SK-N-SH treated with all-trans-retinoic acid at 6 μM for 48 hours (cell line): ENCODE measurements around the gene SP9.

ENCODE experiments used
- ATAC-seq: fragments of 200-7000 bp; cut with Tn5 transposase; 3 replicates; pipeline ENCODE4 v1.9.1; 2020; ENCODE audit warnings: mild to moderate bottlenecking, moderate library complexity
- BACH2 ChIP-seq: fragments of 250-450 bp; sonication (Bioruptor Pico); IDR thresholded peaks from 2 replicates; pipeline ENCODE4 v1.9.0; 2021; ENCODE audit warnings: mild to moderate bottlenecking, borderline replicate concordance
- CSDC2 ChIP-seq: fragments of 250-450 bp; sonication (Bioruptor Pico); IDR thresholded peaks from 2 replicates; pipeline ENCODE4 v1.5.0; 2020; ENCODE audit warnings: mild to moderate bottlenecking, moderate library complexity
- ESRRG ChIP-seq: fragments of 250-450 bp; sonication (Bioruptor Pico); IDR thresholded peaks from 2 replicates; pipeline ENCODE4 v1.6.1; 2021; ENCODE audit warnings: mild to moderate bottlenecking
- OSR1 ChIP-seq: fragments of 250-450 bp; sonication (Bioruptor Pico); IDR thresholded peaks from 2 replicates; pipeline ENCODE4 v1.8.0; 2022; ENCODE audit warnings: moderate library complexity, mild to moderate bottlenecking, inconsistent platforms
- PPARA ChIP-seq: fragments of 250-450 bp; sonication (Bioruptor Pico); IDR thresholded peaks from 2 replicates; pipeline ENCODE4 v1.5.0; 2020; ENCODE audit warnings: mild to moderate bottlenecking, borderline replicate concordance
- RARB ChIP-seq: fragments of 250-450 bp; sonication (Bioruptor Pico); IDR thresholded peaks from 2 replicates; pipeline ENCODE4 v1.8.0; 2021; ENCODE audit warnings: mild to moderate bottlenecking, moderate library complexity
- SNAI2 ChIP-seq: fragments of 250-450 bp; sonication (Bioruptor Pico); IDR thresholded peaks from 2 replicates; pipeline ENCODE4 v1.5.0; 2020; ENCODE audit warnings: mild to moderate bottlenecking, moderate library complexity
- TCF4 ChIP-seq: fragments of 250-450 bp; sonication (Bioruptor Pico); IDR thresholded peaks from 2 replicates; pipeline ENCODE4 v1.8.0; 2021; ENCODE audit warnings: mild to moderate bottlenecking, moderate library complexity, borderline replicate concordance
- TOX ChIP-seq: fragments of 250-450 bp; sonication (Bioruptor Pico); IDR thresholded peaks from 2 replicates; pipeline ENCODE4 v1.8.0; 2021; ENCODE audit warnings: mild to moderate bottlenecking, moderate library complexity, borderline replicate concordance
- ZC3H10 ChIP-seq: fragments of 250-450 bp; sonication (Bioruptor Pico); IDR thresholded peaks from 2 replicates; pipeline ENCODE4 v1.5.1; 2021; ENCODE audit warnings: mild to moderate bottlenecking, moderate library complexity
- ZFP3 ChIP-seq: fragments of 250-450 bp; sonication (Bioruptor Pico); IDR thresholded peaks from 2 replicates; pipeline ENCODE4 v1.5.0; 2020; ENCODE audit warnings: mild to moderate bottlenecking, moderate library complexity
- ZNF565 ChIP-seq: fragments of 450-650 bp; formaldehyde crosslinking; conservative IDR thresholded peaks from 2 replicates; pipeline ENCODE4 v1.5.0; 2020; ENCODE audit warnings: low read depth, mild to moderate bottlenecking, moderate library complexity
- ZNF70 ChIP-seq: fragments of 450-650 bp; formaldehyde crosslinking; IDR thresholded peaks from 2 replicates; pipeline ENCODE4 v1.5.0; 2020; ENCODE audit warnings: mild to moderate bottlenecking, moderate library complexity
- ZNF8 ChIP-seq: fragments of 450-650 bp; formaldehyde crosslinking; IDR thresholded peaks from 2 replicates; pipeline ENCODE4 v1.5.0; 2020; ENCODE audit warnings: mild to moderate bottlenecking, moderate library complexity
- TF ChIP-seq, protein P1 (sequence below): fragments of 250-450 bp; sonication (Bioruptor Pico); IDR thresholded peaks from 2 replicates; pipeline ENCODE4 v1.5.0; 2020; ENCODE audit warnings: mild to moderate bottlenecking, moderate library complexity
- TF ChIP-seq, protein P2 (sequence below): fragments of 250-450 bp; sonication (Bioruptor Pico); IDR thresholded peaks from 2 replicates; pipeline ENCODE4 v1.5.1; 2020; ENCODE audit warnings: low read depth, mild to moderate bottlenecking, moderate library complexity
- TF ChIP-seq, protein P3 (sequence below): fragments of 250-450 bp; sonication (Bioruptor Pico); IDR thresholded peaks from 2 replicates; pipeline ENCODE4 v1.8.0; 2020; ENCODE audit warnings: mild to moderate bottlenecking, moderate library complexity, borderline replicate concordance
- TF ChIP-seq, protein P4 (sequence below): fragments of 250-450 bp; sonication (Bioruptor Pico); IDR thresholded peaks from 2 replicates; pipeline ENCODE4 v1.5.1; 2021; ENCODE audit warnings: mild to moderate bottlenecking, moderate library complexity

The SP9 gene

DNA sequence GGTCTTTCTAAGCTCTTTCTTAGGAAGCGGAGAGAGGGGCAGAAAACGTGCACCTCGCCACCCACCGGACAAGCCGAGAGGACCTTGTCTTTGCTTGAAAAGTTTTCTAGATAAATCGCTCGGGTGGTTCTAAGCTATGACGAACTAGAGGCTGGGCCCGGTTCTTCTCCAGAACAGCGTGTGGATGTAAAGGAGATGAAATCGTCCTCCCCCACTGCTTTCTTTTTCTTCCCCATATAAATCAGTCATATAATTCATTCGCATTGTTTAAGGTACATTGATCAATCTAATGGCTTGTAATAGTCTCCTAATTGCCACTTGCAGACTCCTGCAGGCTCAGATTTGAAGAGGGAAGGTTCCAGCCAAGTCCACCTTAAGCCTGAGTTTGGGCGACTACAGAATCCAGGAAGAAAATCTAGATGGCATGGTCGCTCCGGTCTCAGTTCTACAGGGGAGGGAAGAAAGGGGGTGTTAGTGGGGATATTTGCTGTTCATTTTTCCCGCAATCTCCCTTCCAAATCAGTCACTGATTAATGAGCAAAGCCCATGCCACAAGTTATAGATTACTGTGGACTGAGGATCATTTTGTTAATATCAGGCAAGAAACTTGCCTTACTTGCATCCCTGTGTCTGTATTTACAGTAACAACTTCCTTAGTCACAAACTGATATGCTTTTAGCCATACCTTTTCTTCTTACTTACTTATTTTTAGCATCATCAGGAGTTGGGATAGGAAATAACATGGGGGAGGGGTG is 5.6 kb upstream of the SP9 start (continued):
- TF ChIP-seq OSR1 (CRISPR knock-in tag) = no peak
- TF ChIP-seq BACH2 (CRISPR knock-in tag) = no peak
- TF ChIP-seq, protein P1, sequence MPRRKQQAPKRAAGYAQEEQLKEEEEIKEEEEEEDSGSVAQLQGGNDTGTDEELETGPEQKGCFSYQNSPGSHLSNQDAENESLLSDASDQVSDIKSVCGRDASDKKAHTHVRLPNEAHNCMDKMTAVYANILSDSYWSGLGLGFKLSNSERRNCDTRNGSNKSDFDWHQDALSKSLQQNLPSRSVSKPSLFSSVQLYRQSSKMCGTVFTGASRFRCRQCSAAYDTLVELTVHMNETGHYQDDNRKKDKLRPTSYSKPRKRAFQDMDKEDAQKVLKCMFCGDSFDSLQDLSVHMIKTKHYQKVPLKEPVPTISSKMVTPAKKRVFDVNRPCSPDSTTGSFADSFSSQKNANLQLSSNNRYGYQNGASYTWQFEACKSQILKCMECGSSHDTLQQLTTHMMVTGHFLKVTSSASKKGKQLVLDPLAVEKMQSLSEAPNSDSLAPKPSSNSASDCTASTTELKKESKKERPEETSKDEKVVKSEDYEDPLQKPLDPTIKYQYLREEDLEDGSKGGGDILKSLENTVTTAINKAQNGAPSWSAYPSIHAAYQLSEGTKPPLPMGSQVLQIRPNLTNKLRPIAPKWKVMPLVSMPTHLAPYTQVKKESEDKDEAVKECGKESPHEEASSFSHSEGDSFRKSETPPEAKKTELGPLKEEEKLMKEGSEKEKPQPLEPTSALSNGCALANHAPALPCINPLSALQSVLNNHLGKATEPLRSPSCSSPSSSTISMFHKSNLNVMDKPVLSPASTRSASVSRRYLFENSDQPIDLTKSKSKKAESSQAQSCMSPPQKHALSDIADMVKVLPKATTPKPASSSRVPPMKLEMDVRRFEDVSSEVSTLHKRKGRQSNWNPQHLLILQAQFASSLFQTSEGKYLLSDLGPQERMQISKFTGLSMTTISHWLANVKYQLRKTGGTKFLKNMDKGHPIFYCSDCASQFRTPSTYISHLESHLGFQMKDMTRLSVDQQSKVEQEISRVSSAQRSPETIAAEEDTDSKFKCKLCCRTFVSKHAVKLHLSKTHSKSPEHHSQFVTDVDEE (CRISPR knock-in tag) = no peak
- no peak for TF ChIP-seq RARB (CRISPR knock-in tag)
- TF ChIP-seq ESRRG (CRISPR knock-in tag) = no peak

DNA sequence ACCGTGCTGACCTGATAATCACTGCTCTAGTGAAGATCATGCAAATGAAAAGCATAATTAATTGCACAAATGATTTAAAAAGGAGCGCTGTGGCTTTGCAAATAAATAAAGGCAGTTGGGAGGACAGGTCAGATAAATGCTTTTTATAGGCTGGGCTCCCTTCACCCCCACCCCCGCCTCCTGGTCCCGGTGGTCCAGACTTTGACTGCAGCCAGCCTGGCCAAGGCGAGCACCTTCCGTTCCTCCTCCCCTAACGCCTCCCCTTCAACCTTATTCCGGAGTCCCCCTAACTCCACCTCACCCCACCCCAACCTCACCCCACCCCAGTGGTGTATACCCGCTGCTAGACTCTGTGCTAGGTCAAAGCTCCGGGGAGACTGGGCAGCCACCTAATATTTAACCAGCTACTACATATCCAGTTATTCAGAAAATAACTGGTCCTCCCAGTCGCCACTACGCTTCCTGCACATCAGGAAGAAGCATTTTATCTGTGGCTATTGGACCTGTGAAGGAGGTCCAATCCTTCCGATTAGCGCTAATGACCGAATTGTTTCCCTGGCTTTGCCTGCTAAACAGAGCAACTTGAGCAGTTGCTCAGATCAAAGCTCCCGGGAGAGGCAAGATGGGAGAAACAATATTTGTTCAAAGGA is 3.7 kb upstream of the SP9 start:
- TF ChIP-seq TCF4 (CRISPR knock-in tag) (no peak), CSDC2 (no peak), ZNF8 (CRISPR knock-in tag) (no peak), ZNF70 (CRISPR knock-in tag) (no peak), TOX (CRISPR knock-in tag) (no peak), ZC3H10 (CRISPR knock-in tag) (no peak), ZFP3 (CRISPR knock-in tag) (no peak), RARB (CRISPR knock-in tag) (no peak), BACH2 (CRISPR knock-in tag) (no peak), ZNF565 (CRISPR knock-in tag) (no peak), OSR1 (CRISPR knock-in tag) (no peak)
- TF ChIP-seq, protein P2, sequence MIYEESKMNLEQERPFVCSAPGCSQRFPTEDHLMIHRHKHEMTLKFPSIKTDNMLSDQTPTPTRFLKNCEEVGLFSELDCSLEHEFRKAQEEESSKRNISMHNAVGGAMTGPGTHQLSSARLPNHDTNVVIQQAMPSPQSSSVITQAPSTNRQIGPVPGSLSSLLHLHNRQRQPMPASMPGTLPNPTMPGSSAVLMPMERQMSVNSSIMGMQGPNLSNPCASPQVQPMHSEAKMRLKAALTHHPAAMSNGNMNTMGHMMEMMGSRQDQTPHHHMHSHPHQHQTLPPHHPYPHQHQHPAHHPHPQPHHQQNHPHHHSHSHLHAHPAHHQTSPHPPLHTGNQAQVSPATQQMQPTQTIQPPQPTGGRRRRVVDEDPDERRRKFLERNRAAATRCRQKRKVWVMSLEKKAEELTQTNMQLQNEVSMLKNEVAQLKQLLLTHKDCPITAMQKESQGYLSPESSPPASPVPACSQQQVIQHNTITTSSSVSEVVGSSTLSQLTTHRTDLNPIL (CRISPR knock-in tag) = no peak
- TF ChIP-seq, protein P3, sequence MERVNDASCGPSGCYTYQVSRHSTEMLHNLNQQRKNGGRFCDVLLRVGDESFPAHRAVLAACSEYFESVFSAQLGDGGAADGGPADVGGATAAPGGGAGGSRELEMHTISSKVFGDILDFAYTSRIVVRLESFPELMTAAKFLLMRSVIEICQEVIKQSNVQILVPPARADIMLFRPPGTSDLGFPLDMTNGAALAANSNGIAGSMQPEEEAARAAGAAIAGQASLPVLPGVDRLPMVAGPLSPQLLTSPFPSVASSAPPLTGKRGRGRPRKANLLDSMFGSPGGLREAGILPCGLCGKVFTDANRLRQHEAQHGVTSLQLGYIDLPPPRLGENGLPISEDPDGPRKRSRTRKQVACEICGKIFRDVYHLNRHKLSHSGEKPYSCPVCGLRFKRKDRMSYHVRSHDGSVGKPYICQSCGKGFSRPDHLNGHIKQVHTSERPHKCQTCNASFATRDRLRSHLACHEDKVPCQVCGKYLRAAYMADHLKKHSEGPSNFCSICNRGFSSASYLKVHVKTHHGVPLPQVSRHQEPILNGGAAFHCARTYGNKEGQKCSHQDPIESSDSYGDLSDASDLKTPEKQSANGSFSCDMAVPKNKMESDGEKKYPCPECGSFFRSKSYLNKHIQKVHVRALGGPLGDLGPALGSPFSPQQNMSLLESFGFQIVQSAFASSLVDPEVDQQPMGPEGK (CRISPR knock-in tag) = no peak
- ATAC-seq = no peak

DNA sequence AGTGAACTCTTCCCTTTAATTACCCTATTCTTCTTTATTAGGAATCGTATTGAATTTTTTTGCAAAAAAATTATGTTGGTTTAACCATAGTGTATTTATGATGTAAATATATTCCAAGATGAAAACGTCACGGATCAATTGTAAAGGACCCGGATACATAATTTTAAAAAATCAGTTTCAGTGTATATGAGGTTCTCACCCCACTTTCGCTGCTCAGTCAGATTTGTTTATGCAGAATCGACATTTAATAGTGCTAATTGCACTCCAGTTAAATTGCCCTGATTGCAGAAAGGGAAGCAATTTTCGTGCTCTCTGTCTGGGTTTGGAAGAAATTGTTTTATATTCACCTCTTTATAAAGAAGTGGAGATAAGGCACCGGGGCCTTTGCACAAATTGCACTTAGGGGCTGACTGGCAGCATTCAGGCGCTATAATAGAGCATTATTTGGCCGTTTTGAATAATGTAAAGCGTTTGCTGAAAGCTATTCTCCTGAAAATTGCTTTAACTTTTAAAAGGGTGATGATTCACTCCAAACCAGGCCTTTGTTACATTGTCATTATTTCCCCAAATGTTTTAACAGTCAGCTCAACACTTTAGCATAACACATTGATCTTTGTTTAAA is 3.0 kb upstream of the SP9 start:
- TF ChIP-seq, protein P4, sequence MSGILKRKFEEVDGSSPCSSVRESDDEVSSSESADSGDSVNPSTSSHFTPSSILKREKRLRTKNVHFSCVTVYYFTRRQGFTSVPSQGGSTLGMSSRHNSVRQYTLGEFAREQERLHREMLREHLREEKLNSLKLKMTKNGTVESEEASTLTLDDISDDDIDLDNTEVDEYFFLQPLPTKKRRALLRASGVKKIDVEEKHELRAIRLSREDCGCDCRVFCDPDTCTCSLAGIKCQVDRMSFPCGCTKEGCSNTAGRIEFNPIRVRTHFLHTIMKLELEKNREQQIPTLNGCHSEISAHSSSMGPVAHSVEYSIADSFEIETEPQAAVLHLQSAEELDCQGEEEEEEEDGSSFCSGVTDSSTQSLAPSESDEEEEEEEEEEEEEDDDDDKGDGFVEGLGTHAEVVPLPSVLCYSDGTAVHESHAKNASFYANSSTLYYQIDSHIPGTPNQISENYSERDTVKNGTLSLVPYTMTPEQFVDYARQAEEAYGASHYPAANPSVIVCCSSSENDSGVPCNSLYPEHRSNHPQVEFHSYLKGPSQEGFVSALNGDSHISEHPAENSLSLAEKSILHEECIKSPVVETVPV = no peak
- no peak for TF ChIP-seq PPARA
- TF ChIP-seq, protein P3 (CRISPR knock-in tag) = no peak
- no peak for TF ChIP-seq SNAI2 (CRISPR knock-in tag)
- no peak for ATAC-seq
